HG03520 (cell line): ENCODE results near the gene ABCA1.
A peak's percentile ranks its signal among the peaks of the same experiment; 100 is the strongest.
"Not testable (repeated sequence)": the region's sequence is repeated elsewhere in the genome, so short reads cannot be mapped to it uniquely, and the experiment has no call there.

Experiments used
- ATAC-seq: cut with Tn5 transposase; IDR thresholded peaks from one replicate; pipeline ENCODE4 v1.9.1; 2021; ENCODE audit warnings: mild to moderate bottlenecking, moderate library complexity; ENCODE audit not compliant: unreplicated experiment

ABCA1 gene

GRCh38 chr9:104873489-104873850 lies 54.5 kb downstream of the ABCA1 start:
- no peak for ATAC-seq

GRCh38 chr9:104872656-104873488 lies 55.1 kb downstream of the ABCA1 start:
- ATAC-seq: no peak

- no peak for ATAC-seq
These were observed 55.9 kb downstream of the ABCA1 start for GRCh38 chr9:104871961-104872527.

- ATAC-seq: no peak
These were observed 58.1 kb downstream of the ABCA1 start for GRCh38 chr9:104869811-104870210.

- ATAC-seq: peak; percentile 89
These were observed 59.1 kb downstream of the ABCA1 start for GRCh38 chr9:104868687-104869404.

- no peak for ATAC-seq
These were observed 59.7 kb downstream of the ABCA1 start for GRCh38 chr9:104868303-104868686.

GRCh38 chr9:104866191-104866590 lies 61.8 kb downstream of the ABCA1 start:
- no peak for ATAC-seq

GRCh38 chr9:104864675-104865104 lies 63.3 kb downstream of the ABCA1 start:
- no peak for ATAC-seq

GRCh38 chr9:104863180-104863883 lies 64.6 kb downstream of the ABCA1 start:
- peak; percentile 76 for ATAC-seq

- ATAC-seq: no peak
These were observed 66.6 kb downstream of the ABCA1 start for GRCh38 chr9:104861397-104861796.

GRCh38 chr9:104860263-104860662 lies 67.7 kb downstream of the ABCA1 start:
- no peak for ATAC-seq

- ATAC-seq: no peak
These were observed 69.1 kb downstream of the ABCA1 start for GRCh38 chr9:104858846-104859245.

- ATAC-seq: no peak
These were observed 69.7 kb downstream of the ABCA1 start for GRCh38 chr9:104858271-104858670.

GRCh38 chr9:104856413-104856941 lies 71.5 kb downstream of the ABCA1 start:
- no peak for ATAC-seq

GRCh38 chr9:104855807-104856206 lies 72.1 kb downstream of the ABCA1 start:
- ATAC-seq: no peak

GRCh38 chr9:104855258-104855657 lies 72.7 kb downstream of the ABCA1 start:
- ATAC-seq: not testable (repeated sequence)

- no peak for ATAC-seq
These were observed 73.3 kb downstream of the ABCA1 start for GRCh38 chr9:104854613-104855012.

GRCh38 chr9:104853683-104854082 lies 74.3 kb downstream of the ABCA1 start:
- ATAC-seq: no peak

GRCh38 chr9:104853159-104853558 lies 74.8 kb downstream of the ABCA1 start:
- no peak for ATAC-seq

- no peak for ATAC-seq
These were observed 76.4 kb downstream of the ABCA1 start for GRCh38 chr9:104851546-104851920.
